NCI-H345 treated with DMSO at 0.1 percent for 48 hours (cell line): Measurements from ENCODE around the gene DMAC2L.
"Not testable (repeated sequence)": the region's sequence is repeated elsewhere in the genome, so short reads cannot be mapped to it uniquely, and the experiment has no call there.

Source experiments
- DNase-seq: peaks from one replicate; lab custom pipeline; 2025; ENCODE audit not compliant: unreplicated experiment; lab: John Stamatoyannopoulos, UW

DMAC2L gene

DNA sequence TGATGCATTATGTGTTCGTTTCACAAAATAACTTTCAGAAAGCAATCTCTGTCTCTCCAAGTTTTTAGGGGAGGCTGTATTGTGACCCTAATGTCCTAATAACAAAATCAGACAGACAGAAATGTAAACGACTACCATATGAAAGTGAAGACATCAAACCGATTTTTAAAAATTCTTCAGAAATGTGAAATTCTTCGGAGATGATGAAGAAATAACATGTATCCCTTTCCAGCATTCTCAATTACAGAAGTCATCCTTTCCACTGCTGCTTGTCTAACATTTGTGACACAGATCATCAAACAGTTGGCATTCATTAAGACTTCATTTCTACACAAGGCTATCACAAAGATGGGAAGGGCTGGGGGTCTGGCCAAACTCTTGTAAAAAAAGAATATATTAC, 41.0 kb downstream of the DMAC2L start:
- no peak for DNase-seq

DNA sequence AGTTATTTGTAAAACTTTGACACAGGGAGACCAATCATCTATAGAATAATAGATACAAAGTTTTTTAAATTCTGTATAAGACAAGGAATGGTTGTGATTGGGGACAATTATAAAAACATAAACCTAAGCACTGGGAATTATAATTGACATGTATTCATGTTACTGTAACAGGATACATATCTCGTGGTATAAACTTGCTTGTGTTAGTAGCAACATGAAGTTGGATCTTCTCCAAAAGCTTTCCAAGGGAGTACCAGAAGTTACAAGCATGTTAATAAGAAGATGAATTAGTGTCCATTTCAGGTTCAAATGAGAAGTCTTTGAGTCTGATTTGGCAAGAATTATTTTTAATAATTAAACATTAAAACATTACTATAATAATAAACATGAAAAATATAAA, 42.4 kb downstream of the DMAC2L start:
- no peak for DNase-seq

DNA sequence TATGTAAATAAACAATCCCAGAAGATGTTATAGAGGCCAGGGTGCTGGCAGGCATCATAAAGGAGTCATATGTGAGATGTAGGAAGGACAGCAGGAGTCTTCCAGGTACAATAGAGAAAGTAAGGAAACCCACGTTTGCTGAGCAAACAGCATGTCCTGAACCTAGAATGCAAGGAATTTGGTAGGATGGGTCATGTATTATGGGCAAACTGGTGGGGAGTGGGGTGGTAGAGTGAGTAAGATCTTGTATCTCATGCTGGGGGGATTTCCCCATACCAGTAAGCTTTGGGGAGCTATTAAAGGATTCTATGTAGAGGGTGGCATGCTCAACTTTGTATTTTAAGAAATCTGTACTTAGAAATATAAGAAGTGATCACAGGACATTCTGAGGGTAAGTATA, 43.6 kb downstream of the DMAC2L start:
- no peak for DNase-seq

DNA sequence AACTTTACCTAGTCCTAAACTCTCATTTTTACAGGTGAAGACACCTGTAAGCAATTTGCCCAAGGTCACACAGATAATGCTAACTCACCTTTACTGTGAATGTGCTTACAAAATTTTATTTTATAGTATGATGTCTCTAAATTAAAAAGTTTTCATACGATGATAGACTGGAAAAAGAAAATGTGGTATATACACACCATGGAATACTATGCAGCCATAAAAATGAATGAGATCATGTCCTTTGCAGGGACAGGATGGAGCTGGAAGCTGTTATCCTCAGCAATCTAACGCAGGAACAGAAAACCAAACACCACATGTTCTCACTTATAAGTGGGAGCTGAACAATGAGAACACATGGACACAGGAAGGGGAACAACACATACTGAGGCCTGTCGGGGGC, 44.2 kb downstream of the DMAC2L start:
- DNase-seq, result not testable (repeated sequence)

DNA sequence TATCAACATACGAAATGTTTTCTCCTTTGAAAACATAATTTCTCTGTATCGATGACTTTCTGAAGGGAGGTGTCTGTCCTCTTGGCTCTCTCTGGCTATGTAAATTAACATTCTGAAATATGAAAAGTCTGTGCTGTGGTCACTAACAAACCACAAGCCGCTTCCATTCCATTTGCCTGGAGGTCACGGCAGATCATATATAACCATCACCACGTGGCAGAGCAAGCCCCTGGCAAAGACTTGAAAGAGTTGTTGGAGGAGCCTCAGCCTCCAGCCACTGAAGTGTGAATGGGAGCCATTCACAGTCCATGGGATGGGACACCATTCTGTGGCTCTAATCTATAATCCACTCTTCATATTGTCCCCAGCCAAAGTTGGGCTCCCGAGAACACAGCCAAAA, 45.0 kb downstream of the DMAC2L start:
- DNase-seq, result no peak

DNA sequence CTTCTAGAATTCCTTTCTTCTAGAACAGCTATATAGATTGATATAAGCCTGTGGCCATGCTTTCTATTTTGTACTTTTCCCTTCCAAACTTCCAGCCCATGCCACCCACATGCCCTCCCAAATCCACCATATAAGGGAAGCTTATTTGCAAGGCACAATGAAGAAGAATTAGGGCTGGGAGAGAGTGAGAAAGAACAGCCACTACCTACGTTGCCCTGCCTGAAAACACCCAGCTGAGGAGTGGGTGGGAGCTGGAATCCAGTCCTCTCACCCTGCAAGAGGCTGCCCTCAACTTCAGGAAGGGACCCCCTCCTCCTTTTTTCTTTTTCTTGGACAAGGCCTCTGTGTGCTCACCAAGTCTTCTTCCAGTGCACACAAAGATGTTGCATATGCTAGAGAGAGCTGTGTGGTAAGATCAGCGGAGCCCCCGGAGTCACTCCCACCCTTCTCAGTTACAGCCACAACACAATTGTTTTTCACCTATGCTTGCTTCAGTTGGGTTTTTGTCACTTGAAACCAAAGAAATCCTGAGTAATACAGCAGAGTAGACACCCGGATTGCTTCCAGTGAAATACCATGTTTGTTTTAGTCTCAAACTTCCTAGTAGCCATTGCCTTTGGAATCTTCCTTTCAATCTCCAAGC, 45.8 kb downstream of the DMAC2L start:
- no peak for DNase-seq

DNA sequence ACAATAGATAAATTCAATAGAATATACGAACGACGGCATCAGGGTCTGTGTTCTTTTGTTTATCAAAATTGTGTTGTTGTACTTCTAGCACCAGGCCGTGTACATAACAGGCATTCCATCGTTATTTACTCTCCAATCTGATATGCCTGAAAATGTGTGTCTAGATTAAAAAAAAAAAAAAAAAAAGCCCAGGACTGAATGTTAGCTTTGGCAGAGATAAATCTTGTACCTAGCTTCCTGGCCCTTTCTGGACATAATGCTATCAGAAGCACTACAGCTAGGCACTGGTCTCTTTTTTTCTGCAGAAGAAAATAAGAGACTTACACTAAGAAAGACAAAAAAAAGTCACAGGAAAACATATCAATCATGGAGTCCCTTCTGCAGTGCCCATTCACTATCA, 47.5 kb downstream of the DMAC2L start:
- DNase-seq, result no peak

DNA sequence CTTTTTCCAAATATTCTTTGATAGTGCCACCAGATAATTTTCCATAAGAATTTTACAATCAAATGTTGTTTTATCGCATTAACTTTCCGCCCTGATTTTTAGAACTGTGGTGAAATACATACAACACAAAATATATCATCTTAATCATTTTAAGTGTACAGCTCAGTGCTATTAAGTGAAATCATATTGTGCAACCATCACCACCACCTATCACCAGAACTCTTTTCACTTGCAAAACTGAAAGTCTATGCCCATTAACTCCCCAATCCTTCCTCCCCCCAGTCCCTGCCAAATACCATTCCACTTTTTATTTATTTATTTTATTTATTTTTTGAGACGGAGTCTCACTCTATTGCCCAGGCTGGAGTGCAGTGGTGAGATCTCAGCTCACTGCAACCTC, 48.0 kb downstream of the DMAC2L start:
- no peak for DNase-seq

DNA sequence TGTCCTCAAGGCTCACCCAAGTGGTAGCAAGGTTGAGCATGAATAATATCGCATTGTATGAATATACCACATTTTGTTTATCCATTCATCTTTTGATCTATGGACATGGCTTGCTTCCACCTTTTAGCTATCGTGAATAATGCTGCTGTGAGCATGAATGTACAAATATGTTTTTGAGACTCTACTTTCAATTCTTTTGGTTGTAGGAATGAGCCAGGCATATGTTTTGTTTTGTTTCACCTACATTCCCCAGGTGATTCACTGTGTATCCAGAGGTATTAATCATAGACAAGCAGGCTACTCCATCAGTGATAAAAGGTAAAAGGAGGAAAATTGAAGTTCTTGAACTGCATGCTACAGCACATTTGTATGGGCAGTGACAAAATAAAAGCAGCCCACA, 48.7 kb downstream of the DMAC2L start:
- DNase-seq, result no peak

DNA sequence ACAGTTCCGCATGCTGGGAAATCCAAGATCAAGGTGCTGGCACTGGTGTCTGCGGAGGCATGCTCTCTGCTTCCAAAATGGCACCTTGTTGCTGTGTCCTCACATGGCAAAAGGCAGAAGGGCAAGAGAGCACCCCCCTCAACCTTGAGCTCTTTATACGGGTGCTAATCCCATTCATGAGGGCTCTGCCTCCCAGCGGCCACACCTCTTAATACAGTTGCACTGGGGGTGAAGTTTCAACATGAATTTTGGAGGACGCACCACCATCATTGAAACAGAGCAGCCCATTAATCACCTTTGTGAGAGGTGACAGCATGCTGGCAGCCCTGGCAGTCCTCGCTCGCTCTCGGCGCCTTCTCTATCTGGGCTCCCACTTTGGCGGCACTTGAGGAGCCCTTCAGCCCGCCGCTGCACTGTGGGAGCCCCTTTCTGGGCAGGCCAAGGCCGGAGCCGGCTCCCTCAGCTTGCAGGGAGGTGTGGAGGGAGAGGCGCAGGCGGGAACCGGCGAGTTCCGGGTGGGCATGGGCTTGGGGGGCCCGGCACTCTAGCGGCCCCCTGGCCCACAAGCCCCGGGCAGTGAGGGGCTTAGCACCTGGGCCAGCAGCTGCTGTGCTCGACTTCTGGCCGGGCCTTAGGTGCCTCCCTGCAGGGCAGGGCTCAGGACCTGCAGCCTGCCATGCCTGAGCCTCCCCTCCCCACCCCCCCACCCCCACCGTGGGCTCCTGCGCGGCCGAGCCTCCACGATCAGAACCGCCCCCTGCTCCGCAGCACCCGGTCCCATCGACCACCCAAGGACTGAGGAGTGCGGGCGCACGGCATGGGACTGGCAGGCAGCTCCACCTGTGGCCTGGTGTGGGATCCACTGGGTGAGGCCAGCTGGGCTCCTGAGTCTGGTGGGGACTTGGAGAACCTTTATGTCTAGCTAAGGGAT, 49.6 kb downstream of the DMAC2L start:
- DNase-seq, result not testable (repeated sequence)

DNA sequence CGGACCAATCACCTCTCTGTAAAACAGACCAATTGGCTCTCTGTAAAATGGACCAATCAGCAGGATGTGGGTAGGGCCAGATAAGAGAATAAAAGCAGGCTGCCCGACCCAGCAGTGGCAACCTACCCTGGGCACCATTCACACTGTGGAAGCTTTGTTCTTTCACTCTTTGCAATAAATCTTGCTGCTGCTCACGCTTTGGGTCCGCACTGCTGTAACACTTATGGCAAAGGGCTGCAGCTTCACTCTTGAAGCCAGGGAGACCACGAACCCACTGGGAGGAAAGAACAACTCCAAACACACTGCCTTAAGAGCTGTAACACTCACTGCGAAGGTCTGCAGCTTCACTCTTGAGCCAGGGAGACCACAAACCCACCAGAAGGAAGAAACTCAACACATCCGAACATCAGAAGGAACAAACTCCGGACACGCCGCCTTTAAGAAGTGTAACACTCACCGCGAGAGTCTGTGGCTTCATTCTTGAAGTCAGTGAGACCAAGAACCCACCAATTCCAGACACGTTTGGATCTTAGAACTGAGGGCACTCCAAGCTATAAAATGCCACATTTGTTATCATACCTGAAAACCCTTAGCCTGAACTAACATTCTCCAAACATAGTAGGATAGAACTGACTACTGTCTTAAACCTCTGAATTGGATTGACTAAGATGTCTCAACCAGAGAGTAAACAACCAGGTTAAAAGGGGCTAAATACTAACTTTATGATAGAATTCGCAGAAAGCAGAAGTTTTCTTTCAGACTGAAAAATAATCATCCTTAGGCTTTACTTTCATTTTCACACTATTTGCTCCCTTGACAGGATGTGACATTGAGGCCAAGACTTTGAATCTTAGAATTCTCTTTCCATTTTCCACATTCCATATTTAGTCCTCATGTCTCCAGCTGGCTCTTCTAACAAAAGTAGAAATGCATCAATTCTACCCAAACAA, 50.9 kb downstream of the DMAC2L start:
- no peak for DNase-seq

DNA sequence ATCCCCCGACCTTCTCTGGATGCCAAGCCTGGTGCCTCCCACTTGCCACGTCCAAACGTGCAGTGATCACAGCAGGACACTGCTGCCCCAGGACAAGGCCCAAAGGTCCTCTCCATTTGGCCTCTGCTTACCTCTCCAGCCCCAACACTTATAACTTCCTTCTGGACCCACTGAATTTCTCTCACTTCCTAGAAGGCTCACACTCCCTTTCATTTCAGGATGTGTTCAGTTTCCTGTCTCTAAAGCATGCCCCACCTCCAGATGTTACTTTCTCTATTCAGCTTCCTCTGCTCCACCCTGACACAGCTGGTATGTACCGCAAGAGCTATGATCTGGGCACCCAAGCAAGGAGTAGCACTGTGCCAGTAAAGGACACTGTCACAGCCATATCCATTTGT, 51.6 kb downstream of the DMAC2L start:
- DNase-seq, result no peak

DNA sequence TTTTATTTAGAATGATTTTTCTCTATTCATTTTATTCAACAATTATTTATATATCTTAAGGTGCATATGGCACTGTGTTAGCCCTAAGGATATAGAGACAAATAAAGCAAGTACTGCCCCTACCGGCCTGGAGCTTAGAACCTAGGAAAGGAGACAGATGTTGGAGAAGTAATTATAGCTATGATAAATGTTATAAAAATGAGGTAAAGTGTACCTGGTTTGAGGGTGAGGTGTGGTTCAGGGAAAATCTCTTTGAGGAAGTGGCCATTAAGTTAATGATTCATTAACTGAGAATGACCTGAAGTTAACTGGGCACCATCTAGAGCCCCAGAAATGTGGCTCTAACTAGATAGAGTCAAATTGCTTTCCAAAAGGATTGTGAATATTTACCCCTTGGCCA, 52.7 kb downstream of the DMAC2L start:
- DNase-seq, result no peak

DNA sequence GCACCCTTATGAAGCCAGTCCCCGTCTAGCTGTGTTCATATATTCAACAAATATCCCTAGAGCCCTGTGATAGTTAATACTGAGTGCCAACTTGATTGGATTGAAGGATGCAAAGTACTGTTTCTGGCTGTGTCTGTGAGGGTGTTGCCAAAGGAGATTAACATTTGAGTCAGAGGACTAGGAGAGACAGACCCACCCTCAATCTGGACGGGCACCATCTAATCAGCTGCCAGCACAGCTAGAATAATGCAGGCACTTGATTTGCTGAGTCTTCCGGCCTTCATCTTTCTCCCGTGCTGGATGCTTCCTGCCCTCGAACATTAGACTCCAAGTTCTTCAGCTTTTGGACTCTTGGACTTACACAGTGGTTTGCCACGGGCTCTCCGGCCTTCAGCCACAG, 53.4 kb downstream of the DMAC2L start:
- DNase-seq, result not testable (repeated sequence)

DNA sequence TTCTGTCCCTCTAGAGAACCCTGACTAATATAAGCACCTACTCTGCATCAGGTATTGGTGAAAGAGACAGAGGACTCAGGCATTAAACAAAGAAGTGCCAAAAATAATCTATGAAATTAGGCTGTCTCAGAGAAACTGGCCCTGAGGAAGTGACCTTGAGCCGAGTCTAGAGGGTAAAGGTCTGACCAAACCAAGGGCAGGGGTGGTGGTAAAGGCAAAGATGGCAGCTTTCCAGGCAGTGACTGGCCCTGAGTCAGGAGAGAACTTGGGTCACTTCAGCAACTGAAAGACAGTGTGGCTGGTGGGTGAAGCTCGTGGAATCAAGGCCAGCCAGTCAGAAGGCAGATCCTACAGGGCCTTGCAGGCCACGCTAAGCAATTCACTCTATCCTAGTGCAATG, 54.0 kb downstream of the DMAC2L start:
- no peak for DNase-seq

DNA sequence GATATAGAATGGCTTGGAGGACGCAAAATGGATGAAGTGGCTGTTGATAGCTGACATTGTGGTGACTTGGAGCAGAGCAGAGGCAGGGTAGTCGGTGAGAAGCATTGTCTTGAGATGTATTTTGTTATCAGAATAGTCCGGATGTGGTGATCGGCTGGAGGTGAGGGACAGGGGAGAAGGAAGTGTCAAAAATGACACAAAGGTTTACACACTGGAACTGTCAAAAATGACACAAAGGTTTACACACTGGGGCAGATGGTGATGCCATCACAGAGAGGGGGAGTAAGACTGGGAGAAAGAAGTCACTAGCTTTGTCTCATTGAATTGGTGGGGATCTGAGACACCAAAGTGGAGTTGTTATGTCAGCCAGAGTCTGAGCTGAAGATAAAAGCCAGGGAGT, 54.5 kb downstream of the DMAC2L start:
- no peak for DNase-seq

DNA sequence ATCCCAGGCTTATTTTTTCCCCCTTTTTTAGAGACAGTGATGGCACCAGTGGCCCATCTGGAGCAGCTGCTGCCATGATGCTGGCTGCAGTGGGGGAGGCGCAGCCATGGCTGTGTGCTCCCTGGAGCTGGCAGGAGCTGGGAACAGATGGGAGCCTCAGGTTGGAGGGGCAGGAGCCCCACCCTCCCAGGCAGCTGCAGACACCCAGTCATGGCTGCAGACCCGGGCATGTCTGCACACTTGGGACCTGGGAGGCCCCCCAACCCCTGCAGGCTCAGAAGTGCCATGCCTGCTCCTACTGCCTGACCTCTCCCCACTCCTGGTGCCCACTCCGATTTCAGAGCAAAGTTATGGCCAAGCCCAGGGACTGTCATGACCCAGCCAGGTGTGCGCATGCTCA, 59.4 kb downstream of the DMAC2L start:
- DNase-seq, result no peak

DNA sequence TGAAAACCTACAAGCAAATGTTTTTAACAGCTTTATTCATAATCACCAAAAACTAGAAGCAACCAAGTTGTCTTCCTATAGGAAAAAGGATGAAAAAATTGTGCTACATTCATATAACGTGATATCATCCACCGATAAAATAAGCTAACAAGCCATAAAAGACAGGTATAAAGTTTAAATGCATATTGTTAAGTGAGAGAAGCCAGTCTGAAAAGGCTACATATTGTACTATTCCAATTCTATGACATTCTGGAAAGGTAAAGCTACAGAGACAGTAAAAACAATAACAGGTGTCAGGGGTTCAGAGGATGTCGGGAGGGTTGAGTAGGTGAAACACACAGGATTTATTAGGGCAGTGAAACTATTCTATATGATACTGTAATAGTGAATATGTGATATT, 61.8 kb downstream of the DMAC2L start:
- DNase-seq, result no peak

DNA sequence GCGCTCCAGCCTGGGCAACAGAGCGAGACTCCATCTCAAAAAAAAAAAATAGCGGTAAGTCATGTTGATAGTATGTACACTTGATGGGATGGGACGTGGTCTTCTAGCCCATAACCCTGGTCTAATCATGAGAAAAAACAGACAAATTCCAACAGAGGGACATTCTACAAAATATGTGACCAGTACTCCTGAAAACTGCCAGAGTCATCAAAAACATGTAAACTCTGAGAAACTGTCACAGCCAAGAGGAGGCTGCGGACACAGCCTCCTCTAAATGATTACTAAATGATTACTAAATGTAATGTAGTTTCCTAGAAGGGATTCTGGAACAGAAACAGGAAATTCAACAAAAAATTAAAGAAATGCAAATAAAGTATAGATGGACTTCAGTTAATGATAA, 63.6 kb downstream of the DMAC2L start:
- DNase-seq, result no peak
